T-cell (primary cell): Measurements from ENCODE around the gene NDC1. TPM values are rescaled to one million over a fixed set of nuclear protein-coding genes. Genes with fewer than 3 reads are reported as not detected.

Experiments
- ATAC-seq, 4 experiments: fragments of 200-7000 bp in 3 of 4; fragments of 150-1000 bp in 1 of 4; cut with Tn5 transposase; replicated peaks in 1 of 4; 1 replicate in 3 of 4; 2 replicates in 1 of 4; pipeline ENCODE4 v1.10.0; 2021; ENCODE audit warnings: moderate library complexity in 3 of 4, mild to moderate bottlenecking in 2 of 4, moderate number of reproducible peaks in 1 of 4
- CTCF ChIA-PET, 2 donors: fragments of 300-600 bp; sonication (Branson Sonifier 250); formaldehyde crosslinking; loops; one replicate each; lab custom pipeline; 2022; ENCODE audit warnings: antibody characterized with exemption in 2 of 2; lab: Charles Lee
- POLR2A ChIA-PET, 2 donors: fragments of 300-600 bp; sonication (Branson Sonifier 250); formaldehyde crosslinking; loops; one replicate each; lab custom pipeline; 2022; ENCODE audit warnings: antibody characterized with exemption in 2 of 2; lab: Charles Lee
- DNase-seq, 35 experiments: peaks; one replicate each; pipeline versions ENCODE4 v3.0.0 to v3.0.0-alpha.2; 2013 to 2023
- H3K27ac ChIP-seq: one replicate; pipeline ENCODE4 v1.5.1; 2013; ENCODE audit warnings: low read length
- H3K27me3 ChIP-seq, 2 experiments: replicated peaks in 1 of 2; 1 replicate in 1 of 2; 2 replicates in 1 of 2; pipeline versions ENCODE4 v1.6.1 to v1.7.0; 2013; ENCODE audit warnings: low read length in 1 of 2, mixed read lengths in 1 of 2; ENCODE audit not compliant: control insufficient read depth in 2 of 2, insufficient read depth in 2 of 2; ENCODE audit errors: extremely low read depth in 1 of 2
- H3K36me3 ChIP-seq, 2 donors: 1 replicate in 1 of 2; 2 replicates in 1 of 2; pipeline versions ENCODE4 v1.6.1 to v1.7.0; 2013; ENCODE audit warnings: low read length in 1 of 2; ENCODE audit not compliant: control insufficient read depth in 2 of 2, insufficient read depth in 1 of 2; ENCODE audit errors: extremely low read depth in 1 of 2
- H3K4me1 ChIP-seq, 2 experiments: 1 replicate in 1 of 2; 2 replicates in 1 of 2; pipeline versions ENCODE4 v1.6.1 to v1.7.0; 2013; ENCODE audit warnings: low read length in 2 of 2, mixed read lengths in 1 of 2; ENCODE audit not compliant: insufficient read depth in 2 of 2, control insufficient read depth in 1 of 2; ENCODE audit errors: extremely low read depth in 1 of 2
- H3K4me3 ChIP-seq, 2 donors: 1 replicate in 1 of 2; 2 replicates in 1 of 2; pipeline versions ENCODE4 v1.5.1 to v1.7.0; 2013; ENCODE audit warnings: mild to moderate bottlenecking in 2 of 2, low read length in 1 of 2, moderate library complexity in 1 of 2; ENCODE audit not compliant: control insufficient read depth in 1 of 2; ENCODE audit errors: extremely low read depth in 1 of 2
- H3K9me3 ChIP-seq: 2 replicates; pipeline ENCODE4 v1.7.0; 2013
- H3K27ac Mint-ChIP-seq, 2 donors: one replicate each; pipeline ENCODE4 v1.8.0; 2020 to 2021; ENCODE audit warnings: mild to moderate bottlenecking in 2 of 2, mixed read lengths in 2 of 2
- H3K27me3 Mint-ChIP-seq, 2 donors: one replicate each; pipeline ENCODE4 v1.8.0; 2021 to 2022; ENCODE audit warnings: mixed read lengths in 2 of 2
- H3K36me3 Mint-ChIP-seq: one replicate; pipeline ENCODE4 v1.8.0; 2021; ENCODE audit warnings: mixed read lengths
- H3K4me1 Mint-ChIP-seq, 3 donors: one replicate each; pipeline ENCODE4 v1.8.0; 2020 to 2022; ENCODE audit warnings: mixed read lengths in 3 of 3, mild to moderate bottlenecking in 1 of 3
- H3K4me3 Mint-ChIP-seq, 3 donors: one replicate each; pipeline ENCODE4 v1.8.0; 2020 to 2022; ENCODE audit warnings: mild to moderate bottlenecking in 3 of 3, mixed read lengths in 3 of 3, moderate library complexity in 3 of 3
- H3K9me3 Mint-ChIP-seq, 3 donors: one replicate each; pipeline ENCODE4 v1.8.0; 2020 to 2022; ENCODE audit warnings: mixed read lengths in 3 of 3
- WGBS: methylation state at CpG from one replicate; pipeline ENCODE4 v1.1.5; 2013; ENCODE audit warnings: missing lambda C conversion rate; ENCODE audit not compliant: insufficient coverage; 5-methylcytosine and 5-hydroxymethylcytosine counted together
- total RNA-seq, 35 experiments: library from RNA in 6 of 35; stranded (reverse) in 6 of 35; fragments of 120-200 nt in 1 of 35; gene quantifications; one replicate each; pipeline versions ENCODE4 v1.2.1 to v1.2.4 and lab custom pipeline; 2013 to 2026

NDC1 gene
- total RNA-seq, 5 donors from 2014 or later (not counting 1 experiment from before 2014, with no cell fraction given): 5.6 to 13.3 (median 12.2) TPM

DNA sequence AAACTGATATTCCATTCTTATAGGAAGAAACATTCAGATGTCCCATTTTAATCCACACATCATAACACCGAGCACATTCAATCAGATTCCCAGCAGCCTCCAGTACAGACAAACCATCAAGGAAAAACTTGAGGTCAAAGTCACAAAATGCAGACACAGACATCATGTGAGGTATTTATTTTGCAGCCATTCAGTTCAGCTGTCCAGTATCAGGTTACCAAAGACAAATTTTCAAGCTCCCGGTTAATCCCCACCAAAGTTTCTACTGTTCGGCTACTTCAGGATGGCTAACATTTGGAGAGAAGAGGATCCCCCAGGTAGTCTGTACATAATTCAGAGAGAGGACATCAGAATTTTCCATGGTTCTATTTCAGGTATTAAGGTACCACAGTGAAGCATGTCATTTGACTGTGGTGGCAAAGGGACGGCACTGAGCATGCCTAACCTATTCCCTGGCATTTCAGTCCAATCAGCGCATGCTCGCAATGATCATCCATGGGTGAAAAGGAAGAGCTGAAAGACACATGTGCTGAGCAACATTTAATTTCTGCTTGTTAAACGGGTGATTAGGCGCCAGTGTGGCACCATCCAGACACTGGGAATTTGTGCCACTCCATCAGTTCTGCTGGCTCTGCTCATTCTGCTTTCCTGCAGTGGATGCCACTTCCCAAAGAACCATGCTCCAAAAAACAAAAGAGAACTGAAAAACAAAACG is 13.6 kb upstream of the NDC1 start:
- Mint-ChIP-seq H3K4me1 (no peaks in the 10 kb centered on the region), H3K9me3 (no peaks in the 10 kb centered on the region), H3K27ac (no peak overlapping the region), H3K4me3 (no peak overlapping the region), H3K36me3 (peaks cover 49% of the 10 kb centered on the region), H3K27me3 (no peaks in the 10 kb centered on the region)
- H3K9me3 ChIP-seq: no peaks in the 10 kb centered on the region
- no peak overlapping the region for H3K27ac ChIP-seq
- WGBS: 100% methylated on average over 5 of the region's 9 CpGs
- POLR2A ChIA-PET: interaction anchor here in 1 of 2 donors (0.7 kb wide), 1 partner anchor 1398 kb away, joined by 8 read pairs; no protein-coding TSS in a partner anchor
- no peak for DNase-seq
- H3K27me3 ChIP-seq: no peaks in the 10 kb centered on the region
- CTCF ChIA-PET: interaction anchor here in 1 of 2 donors (0.6 to 1.0 kb wide), 3 partner anchors 9 to 109 kb away, joined by 3 to 4 read pairs (median 3); no protein-coding TSS in a partner anchor
- peaks cover 3 to 48% of the 10 kb centered on the region in 2 donors for H3K36me3 ChIP-seq
- no peak for ATAC-seq
- H3K4me1 ChIP-seq: no peaks in the 10 kb centered on the region
- no peak overlapping the region for H3K4me3 ChIP-seq

DNA sequence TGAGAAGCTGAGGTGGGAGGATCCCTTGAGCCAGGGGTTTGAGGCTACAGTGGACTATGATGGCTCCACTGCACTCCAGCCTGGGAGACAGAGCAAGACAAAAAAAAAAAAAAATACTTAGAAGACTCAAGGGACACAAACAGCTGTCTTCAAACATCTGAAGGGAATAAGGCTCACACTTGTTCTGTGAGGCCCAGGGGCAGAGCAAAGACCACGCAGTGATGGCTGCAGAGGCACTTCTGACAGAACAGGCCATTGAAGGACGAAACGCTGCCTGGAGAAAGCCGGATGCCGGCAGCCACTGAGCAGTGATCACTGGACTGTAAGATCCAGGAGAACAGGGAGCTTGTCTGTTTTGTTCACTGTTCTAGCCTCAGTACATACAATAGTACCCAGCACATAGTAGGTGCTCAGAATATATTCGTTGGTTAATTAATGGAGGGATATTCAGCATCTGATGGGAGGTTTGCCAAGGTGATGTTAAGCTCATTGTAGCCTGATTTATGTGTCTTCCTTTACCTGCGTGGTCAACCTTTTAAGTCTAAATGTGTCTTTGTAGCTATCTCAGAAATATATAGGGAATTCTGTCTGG is 12.1 kb upstream of the NDC1 start:
- DNase-seq (no peak), ATAC-seq (no peak)
- Mint-ChIP-seq H3K4me1 (no peaks in the 10 kb centered on the region), H3K27me3 (no peaks in the 10 kb centered on the region), H3K36me3 (peaks cover 38% of the 10 kb centered on the region), H3K4me3 (no peak overlapping the region), H3K27ac (no peak overlapping the region), H3K9me3 (no peaks in the 10 kb centered on the region)
- Histone ChIP-seq H3K27me3 (no peaks in the 10 kb centered on the region), H3K4me3 (no peak overlapping the region), H3K4me1 (no peaks in the 10 kb centered on the region), H3K9me3 (no peaks in the 10 kb centered on the region), H3K36me3 (peaks cover under 1 to 33% of the 10 kb centered on the region in 2 donors), H3K27ac (no peak overlapping the region)
- WGBS: 93% methylated on average over 6 of the region's 7 CpGs
- ChIA-PET POLR2A (interaction anchor here in 1 of 2 donors (0.7 kb wide), 1 partner anchor 158 kb away, joined by 8 read pairs; no protein-coding TSS in a partner anchor), CTCF (interaction anchor here (0.6 to 1.6 kb wide), 3 partner anchors 9 to 21 kb away, joined by 3 to 7 read pairs (median 3); no protein-coding TSS in a partner anchor)

DNA sequence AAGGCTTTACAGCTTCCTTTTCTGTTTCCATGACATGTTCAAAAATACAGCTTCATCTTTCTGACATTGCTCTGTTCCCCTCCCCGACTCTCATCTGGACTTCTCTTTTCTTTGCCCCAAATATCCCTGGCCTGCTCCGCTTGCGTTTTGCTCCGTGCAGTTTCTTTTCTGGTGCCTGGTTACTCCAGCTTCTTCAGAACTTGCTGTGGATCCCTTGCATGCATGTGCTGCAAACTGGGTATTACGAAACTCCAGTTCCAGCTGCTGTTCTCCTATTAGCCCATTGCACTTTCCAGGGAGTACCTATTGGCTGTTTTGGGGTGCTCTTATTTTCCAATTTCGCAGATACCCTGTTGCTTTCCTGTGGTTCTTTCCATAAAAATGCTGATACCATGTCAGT is 9.9 kb upstream of the NDC1 start:
- H3K27ac ChIP-seq: no peak overlapping the region
- Mint-ChIP-seq H3K36me3 (peaks cover 22% of the 10 kb centered on the region), H3K4me1 (no peaks in the 10 kb centered on the region), H3K27ac (no peak overlapping the region), H3K4me3 (no peak overlapping the region), H3K27me3 (no peaks in the 10 kb centered on the region), H3K9me3 (no peaks in the 10 kb centered on the region)
- H3K27me3 ChIP-seq: no peaks in the 10 kb centered on the region
- ChIA-PET POLR2A (interaction anchor here in 1 of 2 donors (0.5 kb wide), 1 partner anchor 1302 kb away, joined by 9 read pairs; no protein-coding TSS in a partner anchor), CTCF (no interaction called here)
- H3K4me3 ChIP-seq: no peak overlapping the region
- no peak for ATAC-seq
- H3K9me3 ChIP-seq: no peaks in the 10 kb centered on the region
- no peaks in the 10 kb centered on the region for H3K4me1 ChIP-seq
- peaks cover 0 to 15% of the 10 kb centered on the region in 2 donors for H3K36me3 ChIP-seq
- 96% methylated on average over 5 of the region's 6 CpGs for WGBS
- no peak for DNase-seq

DNA sequence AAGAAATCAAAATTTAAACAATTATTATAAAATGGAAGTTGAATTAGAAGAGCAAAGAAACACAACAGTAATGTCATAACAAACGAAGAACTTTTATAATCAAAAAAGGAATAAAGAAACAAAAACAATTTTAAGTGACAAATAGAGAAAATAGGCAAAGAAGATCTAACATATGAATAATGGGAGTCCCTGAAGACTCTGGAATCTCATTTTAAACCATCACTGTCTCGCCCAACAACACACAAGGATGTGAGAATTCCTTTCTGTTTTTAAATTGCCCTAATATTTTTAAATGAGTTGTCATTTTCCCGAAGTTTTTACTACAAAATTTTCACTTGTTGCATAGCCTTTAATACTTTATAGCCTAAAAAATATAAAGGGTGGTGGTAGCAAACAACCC is 4.3 kb upstream of the NDC1 start:
- Histone ChIP-seq H3K4me3 (no peak overlapping the region), H3K27ac (no peak overlapping the region), H3K27me3 (peaks cover 0 to 4% of the 10 kb centered on the region in 2 experiments), H3K36me3 (no peaks in the 10 kb centered on the region), H3K4me1 (peaks cover 1 to 5% of the 10 kb centered on the region in 2 experiments), H3K9me3 (no peaks in the 10 kb centered on the region)
- ChIA-PET CTCF (no interaction called here), POLR2A (no interaction called here)
- no peaks in the 10 kb centered on the region for H3K36me3 Mint-ChIP-seq
- no CpG with 5 or more reads among the region's 3 CpGs for WGBS
- no peak for ATAC-seq
- H3K4me1 Mint-ChIP-seq: peaks cover 4 to 12% (median 10%) of the 10 kb centered on the region in 3 donors
- DNase-seq: no peak
- H3K27me3 Mint-ChIP-seq: peaks cover 0 to 2% of the 10 kb centered on the region in 2 donors
- peaks cover 0 to 6% (median 0%) of the 10 kb centered on the region in 3 donors for H3K9me3 Mint-ChIP-seq
- no peak overlapping the region for H3K27ac Mint-ChIP-seq
- no peak overlapping the region for H3K4me3 Mint-ChIP-seq

DNA sequence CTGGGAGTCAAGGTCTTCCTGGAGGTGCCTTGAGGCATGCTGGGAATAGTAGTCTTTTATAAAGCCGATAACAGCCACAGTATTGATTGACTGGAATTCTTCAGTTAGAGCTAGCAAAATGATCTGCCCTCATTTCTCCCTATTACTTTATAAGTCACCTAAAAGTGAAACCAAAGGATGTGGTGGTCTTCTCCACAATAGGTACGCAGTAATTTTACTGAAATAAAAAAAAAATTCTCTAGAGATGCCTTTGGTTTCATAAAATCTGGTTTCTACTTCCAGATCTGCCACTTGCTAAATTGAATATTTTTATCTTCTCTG is 518 bp upstream of the NDC1 start:
- Histone ChIP-seq H3K9me3 (no peaks in the 10 kb centered on the region), H3K27me3 (peaks cover 0 to 4% of the 10 kb centered on the region in 2 experiments), H3K27ac (peak overlapping the region; percentile 88), H3K4me3 (peak overlapping the region; percentile 59 to 68), H3K4me1 (peaks cover 5 to 14% of the 10 kb centered on the region in 2 experiments), H3K36me3 (no peaks in the 10 kb centered on the region)
- POLR2A ChIA-PET: no interaction called here
- WGBS: no CpG with 5 or more reads among the region's 2 CpGs
- DNase-seq: no peak
- H3K4me3 Mint-ChIP-seq: peak overlapping the region; percentile 87 to 99 (median 97)
- H3K27ac Mint-ChIP-seq: peak overlapping the region; percentile 99 to 100
- H3K27me3 Mint-ChIP-seq: peaks cover 0 to 2% of the 10 kb centered on the region in 2 donors
- H3K9me3 Mint-ChIP-seq: peaks cover 0 to 6% (median 0%) of the 10 kb centered on the region in 3 donors
- H3K4me1 Mint-ChIP-seq: peaks cover 22 to 30% (median 30%) of the 10 kb centered on the region in 3 donors
- CTCF ChIA-PET: interaction anchor here (0.7 to 2.9 kb wide), 2 partner anchors 107 to 229 kb away, joined by 3 to 12 read pairs; partner anchors contain the start of genes IFT25 (in 1 of the 2) and LRRC42 (in 1 of the 2)
- no peak for ATAC-seq
- H3K36me3 Mint-ChIP-seq: peaks cover 7% of the 10 kb centered on the region

DNA sequence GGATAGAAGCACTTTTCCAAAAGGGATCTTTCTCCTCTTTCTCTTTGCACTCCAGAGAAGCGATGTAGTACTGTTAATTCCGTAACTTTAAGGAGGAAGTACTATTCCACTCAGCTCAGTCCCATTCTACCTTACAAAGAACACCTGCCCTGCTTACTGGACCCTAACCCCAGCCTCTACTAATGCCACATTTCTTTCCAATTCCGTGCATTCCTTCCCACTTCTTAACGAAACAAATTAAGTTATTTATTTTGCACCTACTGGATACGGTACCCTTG is 511 bp downstream of the NDC1 start:
- DNase-seq (no peak), ATAC-seq (no peak)
- peak overlapping the region; percentile 87 to 99 (median 97) for H3K4me3 Mint-ChIP-seq
- ChIA-PET POLR2A (no interaction called here), CTCF (interaction anchor here in 1 of 2 donors (2.9 kb wide), 1 partner anchor 108 kb away, joined by 12 read pairs; the partner anchor contains the start of genes IFT25 and LRRC42)
- peaks cover 0 to 2% of the 10 kb centered on the region in 2 donors for H3K36me3 ChIP-seq
- peak overlapping the region; percentile 99 to 100 for H3K27ac Mint-ChIP-seq
- peak overlapping the region; percentile 59 to 68 for H3K4me3 ChIP-seq
- peaks cover 0 to 4% of the 10 kb centered on the region in 2 experiments for H3K27me3 ChIP-seq
- peaks cover 7% of the 10 kb centered on the region for H3K36me3 Mint-ChIP-seq
- peak overlapping the region; percentile 44 for H3K27ac ChIP-seq
- WGBS: 0% methylated on average over 4 of the region's 5 CpGs
- H3K9me3 ChIP-seq: no peaks in the 10 kb centered on the region
- peaks cover 0 to 2% of the 10 kb centered on the region in 2 donors for H3K27me3 Mint-ChIP-seq
- peaks cover 0 to 5% (median 0%) of the 10 kb centered on the region in 3 donors for H3K9me3 Mint-ChIP-seq
- H3K4me1 ChIP-seq: peaks cover 5 to 14% of the 10 kb centered on the region in 2 experiments
- peaks cover 22 to 30% (median 30%) of the 10 kb centered on the region in 3 donors for H3K4me1 Mint-ChIP-seq
